Calu3 (cell line): Measurements from ENCODE around the gene FBLN2. TPM values are rescaled to one million over a fixed set of nuclear protein-coding genes. Genes with fewer than 3 reads are reported as not detected.

ENCODE experiments used
- BruUV-seq: library from RNA; stranded (reverse); fragments of 400-500 nt; replicated peaks from 2 replicates; lab custom pipeline; 2021; lab: Mats Ljungman, UMichigan
- CTCF ChIA-PET: fragments of 300-600 bp; sonication (Branson Sonifier 250); formaldehyde crosslinking; loops from one replicate; lab custom pipeline; 2022; ENCODE audit warnings: antibody characterized with exemption; lab: Charles Lee
- DNase-seq: peaks from one replicate; pipeline ENCODE4 v3.0.0; 2022
- H3K27ac Mint-ChIP-seq: one replicate; pipeline ENCODE4 v1.8.0; 2022; ENCODE audit warnings: mixed read lengths; ENCODE audit not compliant: unreplicated experiment
- H3K27me3 Mint-ChIP-seq: one replicate; pipeline ENCODE4 v1.8.0; 2022; ENCODE audit warnings: mixed read lengths; ENCODE audit not compliant: unreplicated experiment
- H3K36me3 Mint-ChIP-seq: one replicate; pipeline ENCODE4 v1.8.0; 2022; ENCODE audit warnings: mild to moderate bottlenecking, moderate library complexity, mixed read lengths; ENCODE audit not compliant: insufficient read depth, unreplicated experiment
- H3K4me1 Mint-ChIP-seq: one replicate; pipeline ENCODE4 v1.8.0; 2022; ENCODE audit warnings: mild to moderate bottlenecking, low read depth, mixed read lengths; ENCODE audit not compliant: unreplicated experiment
- H3K4me3 Mint-ChIP-seq: one replicate; pipeline ENCODE4 v1.8.0; 2022; ENCODE audit warnings: mild to moderate bottlenecking, low read depth, moderate library complexity, mixed read lengths; ENCODE audit not compliant: unreplicated experiment
- H3K9me3 Mint-ChIP-seq: one replicate; pipeline ENCODE4 v1.8.0; 2022; ENCODE audit warnings: low read depth, mixed read lengths; ENCODE audit not compliant: unreplicated experiment
- CTCF ChIP-seq: fragments of 200-600 bp; IDR thresholded peaks from one replicate; pipeline ENCODE4 v1.8.0; 2022; ENCODE audit warnings: antibody characterized with exemption; ENCODE audit not compliant: unreplicated experiment
- intact Hi-C: fragments of 100-400 bp; cut with micrococcal nuclease; formaldehyde crosslinking; loops from one replicate; pipeline ENCODE4 v1.10.0; 2022; ENCODE audit not compliant: unreplicated experiment
- total RNA-seq: library from RNA; stranded (reverse); gene quantifications from 2 replicates; pipeline ENCODE4 v1.2.3, GENCODE V29; 2022

FBLN2 gene
- total RNA-seq, 1 experiment from 2014 or later: not detected

- Mint-ChIP-seq H3K4me1 (peaks cover 11% of the 10 kb centered on the region), H3K4me3 (no peak overlapping the region), H3K27ac (no peak overlapping the region), H3K27me3 (no peaks in the 10 kb centered on the region), H3K9me3 (no peaks in the 10 kb centered on the region), H3K36me3 (no peaks in the 10 kb centered on the region)
- CTCF ChIA-PET: no interaction called here
- intact Hi-C loops: no loop called here
- no peak for TF ChIP-seq CTCF
- BruUV-seq: no TSS peak
- no peak for DNase-seq
These were observed 43.5 kb upstream of the FBLN2 start for GRCh38 chr3:13505147-13506130.

- intact Hi-C loops: no loop called here
- TF ChIP-seq CTCF: no peak
- Mint-ChIP-seq H3K36me3 (no peaks in the 10 kb centered on the region), H3K9me3 (no peaks in the 10 kb centered on the region), H3K27ac (no peak overlapping the region), H3K27me3 (no peaks in the 10 kb centered on the region), H3K4me3 (no peak overlapping the region), H3K4me1 (peaks cover 11% of the 10 kb centered on the region)
- no TSS peak for BruUV-seq
- DNase-seq: no peak
- CTCF ChIA-PET: no interaction called here
These were observed 42.7 kb upstream of the FBLN2 start for GRCh38 chr3:13506239-13506638.

- H3K4me3 Mint-ChIP-seq: no peak overlapping the region
- no peak overlapping the region for H3K27ac Mint-ChIP-seq
- H3K4me1 Mint-ChIP-seq: peaks cover 11% of the 10 kb centered on the region
- DNase-seq: no peak
- H3K9me3 Mint-ChIP-seq: no peaks in the 10 kb centered on the region
- no peaks in the 10 kb centered on the region for H3K36me3 Mint-ChIP-seq
- no peaks in the 10 kb centered on the region for H3K27me3 Mint-ChIP-seq
- CTCF ChIA-PET: no interaction called here
- TF ChIP-seq CTCF: no peak
- intact Hi-C loops: no loop called here
- BruUV-seq: no TSS peak
These were observed 42.2 kb upstream of the FBLN2 start for GRCh38 chr3:13506680-13507079.

GRCh38 chr3:13507247-13507569 lies 41.7 kb upstream of the FBLN2 start:
- H3K4me1 Mint-ChIP-seq: peaks cover 11% of the 10 kb centered on the region
- no peaks in the 10 kb centered on the region for H3K9me3 Mint-ChIP-seq
- DNase-seq: no peak
- no TSS peak for BruUV-seq
- no peak overlapping the region for H3K27ac Mint-ChIP-seq
- H3K4me3 Mint-ChIP-seq: no peak overlapping the region
- intact Hi-C loops: no loop called here
- no peaks in the 10 kb centered on the region for H3K36me3 Mint-ChIP-seq
- no peak for TF ChIP-seq CTCF
- H3K27me3 Mint-ChIP-seq: no peaks in the 10 kb centered on the region
- CTCF ChIA-PET: no interaction called here
